Left ventricle myocardium inferior (tissue), 1 donor: ENCODE results near the gene MTIF2. TPM values are rescaled to one million over a fixed set of nuclear protein-coding genes. Genes with fewer than 3 reads are reported as not detected.
A peak's percentile ranks its signal among the peaks of the same experiment; 100 is the strongest.
"Not testable (repeated sequence)": the region's sequence is repeated elsewhere in the genome, so short reads cannot be mapped to it uniquely, and the experiment has no call there.

Source experiments
- DNase-seq: peaks from one replicate; pipeline ENCODE4 v3.0.0-alpha.2; 2020
- H3K27ac ChIP-seq: fragments of 200-600 bp; replicated peaks from 2 replicates; pipeline ENCODE4 v1.8.0; 2021
- H3K27me3 ChIP-seq: fragments of 200-600 bp; 2 replicates; pipeline ENCODE4 v1.8.0; 2021; ENCODE audit warnings: low read depth
- H3K36me3 ChIP-seq: fragments of 200-600 bp; 2 replicates; pipeline ENCODE4 v1.8.0; 2021
- H3K4me1 ChIP-seq: fragments of 200-600 bp; 2 replicates; pipeline ENCODE4 v1.8.0; 2021
- H3K4me3 ChIP-seq: fragments of 200-600 bp; 2 replicates; pipeline ENCODE4 v1.8.0; 2021; ENCODE audit warnings: mild to moderate bottlenecking, moderate library complexity
- H3K9me3 ChIP-seq: fragments of 200-600 bp; replicated peaks from 2 replicates; pipeline ENCODE4 v1.8.0; 2021
- intact Hi-C: fragments of 100-400 bp; cut with micrococcal nuclease; formaldehyde crosslinking; loops from one replicate; pipeline ENCODE4 v1.11.0; 2022
- total RNA-seq: library from RNA; stranded (reverse); fragmentation: NEBNext Ultra II Directional; extraction: Animal tissue kit (Norgen Biotek cat#: 25700); gene quantifications from one replicate; pipeline ENCODE4 v1.2.1, GENCODE V29; 2021
- TF ChIP-seq, protein P1 (sequence below): fragments of 200-600 bp; IDR thresholded peaks from 2 replicates; pipeline ENCODE4 v1.8.0; 2021; ENCODE audit warnings: antibody characterized with exemption, mild to moderate bottlenecking, borderline replicate concordance
- donor health status: DM: no; HTN: yes; CAD: no; lungs with severe emphysema.

The MTIF2 gene
- total RNA-seq, 1 donor from 2014 or later = 53.0 TPM

DNA sequence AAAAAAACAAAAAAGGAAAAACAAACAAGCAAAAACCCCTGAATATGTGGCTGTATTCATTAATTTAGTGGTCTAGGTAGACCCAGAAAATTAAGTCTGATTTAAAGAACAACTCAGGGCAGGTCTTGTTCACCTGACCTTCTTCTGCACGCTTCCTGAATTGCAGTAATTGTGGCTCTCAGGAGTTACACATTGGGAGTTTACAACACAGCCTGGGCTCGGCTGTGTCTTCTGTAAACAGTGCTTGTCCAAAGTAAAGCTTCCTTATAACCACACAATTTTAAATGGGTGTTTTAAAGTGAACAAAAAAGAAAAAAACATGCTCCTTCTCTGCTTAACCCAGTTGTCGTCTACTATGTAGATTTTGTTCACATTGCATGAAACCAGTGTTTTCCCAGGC is 8.3 kb upstream of the MTIF2 start:
- TF ChIP-seq, protein P1, sequence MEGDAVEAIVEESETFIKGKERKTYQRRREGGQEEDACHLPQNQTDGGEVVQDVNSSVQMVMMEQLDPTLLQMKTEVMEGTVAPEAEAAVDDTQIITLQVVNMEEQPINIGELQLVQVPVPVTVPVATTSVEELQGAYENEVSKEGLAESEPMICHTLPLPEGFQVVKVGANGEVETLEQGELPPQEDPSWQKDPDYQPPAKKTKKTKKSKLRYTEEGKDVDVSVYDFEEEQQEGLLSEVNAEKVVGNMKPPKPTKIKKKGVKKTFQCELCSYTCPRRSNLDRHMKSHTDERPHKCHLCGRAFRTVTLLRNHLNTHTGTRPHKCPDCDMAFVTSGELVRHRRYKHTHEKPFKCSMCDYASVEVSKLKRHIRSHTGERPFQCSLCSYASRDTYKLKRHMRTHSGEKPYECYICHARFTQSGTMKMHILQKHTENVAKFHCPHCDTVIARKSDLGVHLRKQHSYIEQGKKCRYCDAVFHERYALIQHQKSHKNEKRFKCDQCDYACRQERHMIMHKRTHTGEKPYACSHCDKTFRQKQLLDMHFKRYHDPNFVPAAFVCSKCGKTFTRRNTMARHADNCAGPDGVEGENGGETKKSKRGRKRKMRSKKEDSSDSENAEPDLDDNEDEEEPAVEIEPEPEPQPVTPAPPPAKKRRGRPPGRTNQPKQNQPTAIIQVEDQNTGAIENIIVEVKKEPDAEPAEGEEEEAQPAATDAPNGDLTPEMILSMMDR = no peak
- intact Hi-C loops = no loop called here
- H3K4me1 ChIP-seq = peaks cover 4% of the 10 kb centered on the region
- no peak overlapping the region for H3K4me3 ChIP-seq
- no peaks in the 10 kb centered on the region for H3K36me3 ChIP-seq
- no peak for DNase-seq
- H3K27ac ChIP-seq = no peak overlapping the region
- no peaks in the 10 kb centered on the region for H3K27me3 ChIP-seq
- H3K9me3 ChIP-seq = no peaks in the 10 kb centered on the region

DNA sequence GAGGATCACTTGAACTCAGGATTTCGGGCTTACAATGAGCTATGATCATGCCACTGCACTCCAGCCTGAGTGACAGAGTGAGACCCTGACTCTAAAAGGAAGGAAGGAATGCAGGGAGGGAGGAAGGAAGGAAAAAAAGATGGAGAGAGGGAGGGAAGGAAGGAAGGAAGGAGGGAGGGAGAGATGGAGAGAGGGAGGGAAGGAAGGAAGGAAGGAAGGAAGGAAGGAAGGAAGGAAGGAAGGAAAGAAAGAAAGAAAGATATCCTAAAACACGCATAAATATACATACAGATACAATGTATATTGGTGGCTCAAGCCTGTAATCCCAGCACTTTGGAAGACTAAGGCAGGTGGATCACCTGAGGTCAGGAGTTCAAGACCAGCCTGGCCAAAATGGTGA is 5.3 kb upstream of the MTIF2 start:
- DNase-seq, H3K27ac ChIP-seq, intact Hi-C loops, H3K4me1 ChIP-seq, H3K27me3 ChIP-seq, H3K4me3 ChIP-seq, H3K36me3 ChIP-seq, H3K9me3 ChIP-seq: not testable (repeated sequence)

DNA sequence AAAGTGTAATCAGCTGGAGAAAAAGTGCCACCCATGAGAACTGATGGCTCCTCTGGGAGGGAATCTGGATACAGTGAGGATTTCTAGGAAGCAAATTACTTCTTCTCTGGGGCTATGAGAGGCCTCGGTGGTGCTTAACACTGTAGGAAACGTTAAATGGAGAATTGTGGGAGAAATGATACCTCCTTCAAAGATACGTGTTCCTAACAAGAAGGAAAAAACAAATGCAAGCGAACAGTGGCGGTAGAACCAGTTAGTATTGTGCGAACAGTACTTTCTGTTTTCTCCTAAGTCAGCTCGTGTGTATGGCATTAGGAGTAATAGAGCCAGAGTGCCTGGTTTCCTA is 587 bp upstream of the MTIF2 start:
- peak overlapping the region; percentile 93 for H3K27ac ChIP-seq
- intact Hi-C loops = no loop called here
- H3K4me3 ChIP-seq = peak overlapping the region; percentile 78
- H3K36me3 ChIP-seq = peaks cover 25% of the 10 kb centered on the region
- no peak for DNase-seq
- H3K4me1 ChIP-seq = peaks cover 23% of the 10 kb centered on the region
- TF ChIP-seq, protein P1 = no peak
- H3K27me3 ChIP-seq = no peaks in the 10 kb centered on the region
- H3K9me3 ChIP-seq = no peaks in the 10 kb centered on the region

DNA sequence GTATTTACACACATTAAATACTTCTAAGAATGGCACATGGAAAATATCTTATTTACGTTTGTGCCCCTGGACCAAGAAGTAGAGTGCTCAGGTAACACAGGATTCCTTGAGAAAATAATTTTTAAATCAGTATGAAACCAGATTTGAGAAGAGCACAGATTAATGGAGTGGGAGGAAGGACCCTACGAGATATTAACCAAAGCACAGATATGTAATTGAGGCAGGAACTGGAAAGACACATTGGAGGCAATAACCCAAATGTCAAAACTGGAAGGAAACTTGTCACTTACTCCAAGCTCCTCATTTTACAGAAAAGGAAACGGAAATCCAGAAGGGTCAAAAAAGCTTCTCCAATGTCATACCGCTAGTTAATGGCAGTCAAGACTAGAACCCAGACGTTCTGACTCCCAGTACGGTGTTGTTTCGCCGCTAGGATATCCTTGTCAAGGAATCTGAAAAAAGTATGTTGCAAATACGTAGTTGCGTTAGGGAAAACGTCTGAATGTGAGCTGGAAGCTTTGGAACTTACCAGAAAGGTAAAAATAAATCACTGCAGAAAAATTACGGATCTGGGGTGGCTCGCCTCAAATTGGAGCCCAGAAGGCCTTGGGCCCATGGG is 634 bp downstream of the MTIF2 start:
- H3K4me1 ChIP-seq = peaks cover 23% of the 10 kb centered on the region
- TF ChIP-seq, protein P1 = no peak
- peak overlapping the region; percentile 78 for H3K4me3 ChIP-seq
- peak overlapping the region; percentile 93 for H3K27ac ChIP-seq
- intact Hi-C loops = no loop called here
- H3K9me3 ChIP-seq = no peaks in the 10 kb centered on the region
- H3K36me3 ChIP-seq = peaks cover 37% of the 10 kb centered on the region
- DNase-seq = no peak
- H3K27me3 ChIP-seq = no peaks in the 10 kb centered on the region

DNA sequence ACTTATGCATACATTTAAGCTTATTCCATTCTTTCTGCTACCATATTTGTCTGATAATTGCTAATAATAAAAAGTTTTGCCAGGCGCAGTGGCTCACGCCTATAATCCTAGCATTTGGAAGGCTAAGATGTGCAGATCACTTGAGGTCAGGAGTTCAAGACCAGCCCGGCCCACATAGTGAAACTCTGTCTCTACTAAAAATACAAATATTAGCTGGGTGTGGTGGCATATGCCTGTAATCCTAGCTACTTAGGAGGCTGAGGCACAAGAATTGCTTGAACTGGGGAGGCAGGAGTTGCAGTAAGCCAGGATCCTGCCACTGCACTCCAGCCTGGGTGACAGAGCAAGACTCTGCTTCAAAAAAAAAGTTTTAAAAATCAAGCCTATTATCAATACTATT is 9.4 kb downstream of the MTIF2 start:
- H3K36me3 ChIP-seq = peaks cover 94% of the 10 kb centered on the region
- intact Hi-C loops, H3K4me1 ChIP-seq, H3K27me3 ChIP-seq, DNase-seq, H3K27ac ChIP-seq, H3K4me3 ChIP-seq, H3K9me3 ChIP-seq: not testable (repeated sequence)

DNA sequence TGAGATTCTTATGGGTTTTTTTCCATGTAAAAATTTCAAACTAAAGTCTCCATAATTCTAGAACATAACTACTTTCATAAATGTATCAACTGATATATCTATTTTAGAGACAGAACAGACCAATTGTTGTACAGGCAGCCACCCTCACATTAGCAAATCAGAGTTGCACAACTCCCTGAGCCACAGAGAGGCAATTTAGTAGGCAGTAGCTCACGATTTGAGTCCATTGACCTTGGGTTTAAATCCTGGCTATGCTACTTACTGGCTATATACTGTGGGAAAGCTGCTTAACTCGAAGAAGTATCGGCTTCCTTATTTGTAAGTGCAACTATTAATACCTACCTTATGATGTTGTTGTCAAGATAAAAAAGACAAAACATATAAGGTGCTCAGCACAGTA is 16.2 kb downstream of the MTIF2 start:
- no peak overlapping the region for H3K4me3 ChIP-seq
- DNase-seq = no peak
- TF ChIP-seq, protein P1 = no peak
- no peak overlapping the region for H3K27ac ChIP-seq
- H3K4me1 ChIP-seq = no peaks in the 10 kb centered on the region
- H3K27me3 ChIP-seq = no peaks in the 10 kb centered on the region
- peaks cover 92% of the 10 kb centered on the region for H3K36me3 ChIP-seq
- intact Hi-C loops = no loop called here
- no peaks in the 10 kb centered on the region for H3K9me3 ChIP-seq
